HG02759 (cell line): ENCODE data around the gene ZNF277.

Experiments
- ATAC-seq: cut with Tn5 transposase; IDR thresholded peaks from one replicate; pipeline ENCODE4 v1.9.1; 2021; ENCODE audit warnings: mild to moderate bottlenecking, moderate library complexity; ENCODE audit not compliant: unreplicated experiment

ZNF277 gene

GRCh38 chr7:112206238-112206990 is at the start of gene ZNF277, which contains the start of gene DOCK4:
TSS of gene ZNF277 (plus strand) at chr7:112206695. CDS start at chr7:112206717, 22 bp downstream.
TSS of gene DOCK4 (minus strand) at chr7:112206399. CDS start at chr7:112206138, 261 bp downstream.
- peak; percentile 93 for ATAC-seq

- no peak for ATAC-seq
Observed at GRCh38 chr7:112157072-112157471, 49.4 kb upstream of the ZNF277 start.

- ATAC-seq: no peak
Observed at GRCh38 chr7:112159351-112159750, 47.1 kb upstream of the ZNF277 start.

GRCh38 chr7:112160130-112160770 is 46.2 kb upstream of the ZNF277 start:
- ATAC-seq: no peak

GRCh38 chr7:112160771-112161150 is 45.7 kb upstream of the ZNF277 start:
- no peak for ATAC-seq

- ATAC-seq: no peak
Observed at GRCh38 chr7:112161253-112162141, 45.0 kb upstream of the ZNF277 start.

GRCh38 chr7:112162142-112162766 is 44.2 kb upstream of the ZNF277 start:
- ATAC-seq: no peak

GRCh38 chr7:112162784-112163506 is 43.5 kb upstream of the ZNF277 start:
- ATAC-seq: no peak

- ATAC-seq: no peak
Observed at GRCh38 chr7:112167147-112167546, 39.3 kb upstream of the ZNF277 start.

GRCh38 chr7:112168915-112169314 is 37.6 kb upstream of the ZNF277 start:
- no peak for ATAC-seq

GRCh38 chr7:112171673-112172072 is 34.8 kb upstream of the ZNF277 start:
- ATAC-seq: no peak

- no peak for ATAC-seq
Observed at GRCh38 chr7:112172870-112173567, 33.5 kb upstream of the ZNF277 start.

- ATAC-seq: no peak
Observed at GRCh38 chr7:112173568-112173905, 33.0 kb upstream of the ZNF277 start.

- no peak for ATAC-seq
Observed at GRCh38 chr7:112174192-112174591, 32.3 kb upstream of the ZNF277 start.

- ATAC-seq: no peak
Observed at GRCh38 chr7:112176241-112176640, 30.3 kb upstream of the ZNF277 start.

GRCh38 chr7:112176693-112177415 is 29.6 kb upstream of the ZNF277 start:
- ATAC-seq: no peak

- no peak for ATAC-seq
Observed at GRCh38 chr7:112180223-112180622, 26.3 kb upstream of the ZNF277 start.

GRCh38 chr7:112182749-112183148 is 23.7 kb upstream of the ZNF277 start:
- ATAC-seq: no peak

GRCh38 chr7:112183266-112183665 is 23.2 kb upstream of the ZNF277 start:
- no peak for ATAC-seq
